NCI-H510A treated with DMSO at 0.1 percent for 48 hours (cell line): ENCODE data around the gene TFAP2A.

ENCODE experiments used
- DNase-seq: peaks from one replicate; lab custom pipeline; 2025; lab: John Stamatoyannopoulos, UW

Gene TFAP2A

GRCh38 chr6:10414756-10415616 lies at the start of gene TFAP2A:
Gene TFAP2A (minus strand): TSS chr6:10415074. CDS start chr6:10414991, 83 bp downstream.
- DNase-seq, result no peak

- DNase-seq, result no peak
Measured at GRCh38 chr6:10463491-10464481, 48.9 kb upstream of the TFAP2A start.

- DNase-seq, result no peak
Measured at GRCh38 chr6:10463040-10463439, 48.2 kb upstream of the TFAP2A start.

GRCh38 chr6:10461850-10462249 lies 47.0 kb upstream of the TFAP2A start:
- no peak for DNase-seq

GRCh38 chr6:10460096-10460495 lies 45.2 kb upstream of the TFAP2A start:
- no peak for DNase-seq

GRCh38 chr6:10458287-10458686 lies 43.4 kb upstream of the TFAP2A start:
- no peak for DNase-seq

- DNase-seq, result no peak
Measured at GRCh38 chr6:10453596-10453995, 38.7 kb upstream of the TFAP2A start.

GRCh38 chr6:10451828-10452509 lies 37.1 kb upstream of the TFAP2A start:
- no peak for DNase-seq

GRCh38 chr6:10451394-10451793 lies 36.5 kb upstream of the TFAP2A start:
- no peak for DNase-seq

- DNase-seq, result no peak
Measured at GRCh38 chr6:10449751-10450150, 34.9 kb upstream of the TFAP2A start.

- no peak for DNase-seq
Measured at GRCh38 chr6:10448096-10448495, 33.2 kb upstream of the TFAP2A start.

GRCh38 chr6:10446548-10446947 lies 31.7 kb upstream of the TFAP2A start:
- no peak for DNase-seq

- DNase-seq, result no peak
Measured at GRCh38 chr6:10441655-10442009, 26.8 kb upstream of the TFAP2A start.

GRCh38 chr6:10441004-10441654 lies 26.3 kb upstream of the TFAP2A start:
- DNase-seq, result no peak

- DNase-seq, result no peak
Measured at GRCh38 chr6:10437891-10438290, 23.0 kb upstream of the TFAP2A start.

- no peak for DNase-seq
Measured at GRCh38 chr6:10434235-10434634, 19.4 kb upstream of the TFAP2A start.

- no peak for DNase-seq
Measured at GRCh38 chr6:10433322-10433721, 18.4 kb upstream of the TFAP2A start.

GRCh38 chr6:10431423-10432164 lies 16.7 kb upstream of the TFAP2A start:
- DNase-seq, result no peak

- peak; percentile 26 for DNase-seq
Measured at GRCh38 chr6:10429638-10430427, 15.0 kb upstream of the TFAP2A start.

GRCh38 chr6:10426781-10427279 lies 12.0 kb upstream of the TFAP2A start:
- no peak for DNase-seq
